ENCODE measurements around the gene GALNT2.

GALNT2 gene

GRCh38 chr1:230113235-230113592 lies 46.2 kb downstream of the GALNT2 start:
- Histone ChIP-seq H3K9me3 (ENCODE audit: control insufficient read depth, insufficient read depth, low read length) (no peaks in the 10 kb centered on the region), H3K4me1 (ENCODE audit: insufficient read depth, low read length) (peaks cover 38% of the 10 kb centered on the region), H3K36me3 (ENCODE audit: insufficient read depth, low read length) (no peaks in the 10 kb centered on the region), H3K9ac (ENCODE audit: low read depth, low read length) (no peak overlapping the region)

GRCh38 chr1:230113593-230114236 lies 46.7 kb downstream of the GALNT2 start:
- no peaks in the 10 kb centered on the region for H3K9me3 ChIP-seq (ENCODE audit: control insufficient read depth, insufficient read depth, low read length)
- no peak overlapping the region for H3K9ac ChIP-seq (ENCODE audit: low read depth, low read length)
- peaks cover 38% of the 10 kb centered on the region for H3K4me1 ChIP-seq (ENCODE audit: insufficient read depth, low read length)
- H3K36me3 ChIP-seq (ENCODE audit: insufficient read depth, low read length), result no peaks in the 10 kb centered on the region

- Histone ChIP-seq H3K9me3 (ENCODE audit: control insufficient read depth, insufficient read depth, low read length) (no peaks in the 10 kb centered on the region), H3K36me3 (ENCODE audit: insufficient read depth, low read length) (no peaks in the 10 kb centered on the region), H3K9ac (ENCODE audit: low read depth, low read length) (no peak overlapping the region), H3K4me1 (ENCODE audit: insufficient read depth, low read length) (peaks cover 38% of the 10 kb centered on the region)
Observed at GRCh38 chr1:230114237-230114651, 47.2 kb downstream of the GALNT2 start.

GRCh38 chr1:230117694-230118093 lies 50.7 kb downstream of the GALNT2 start:
- Histone ChIP-seq H3K9me3 (ENCODE audit: control insufficient read depth, insufficient read depth, low read length) (no peaks in the 10 kb centered on the region), H3K9ac (ENCODE audit: low read depth, low read length) (no peak overlapping the region), H3K36me3 (ENCODE audit: insufficient read depth, low read length) (no peaks in the 10 kb centered on the region), H3K4me1 (ENCODE audit: insufficient read depth, low read length) (peaks cover 14% of the 10 kb centered on the region; the same call in 1 of the 2 replicates)

GRCh38 chr1:230119340-230119739 lies 52.3 kb downstream of the GALNT2 start:
- no peaks in the 10 kb centered on the region for H3K36me3 ChIP-seq (ENCODE audit: insufficient read depth, low read length)
- no peaks in the 10 kb centered on the region for H3K9me3 ChIP-seq (ENCODE audit: control insufficient read depth, insufficient read depth, low read length)
- 0 out of 2 replicates have a peak, but pooled peaks cover 2% of the 10 kb centered on the region for H3K4me1 ChIP-seq (ENCODE audit: insufficient read depth, low read length)
- H3K9ac ChIP-seq (ENCODE audit: low read depth, low read length), result no peak overlapping the region

- H3K4me1 ChIP-seq (ENCODE audit: insufficient read depth, low read length), result no peaks in the 10 kb centered on the region
- no peaks in the 10 kb centered on the region for H3K36me3 ChIP-seq (ENCODE audit: insufficient read depth, low read length)
- H3K9ac ChIP-seq (ENCODE audit: low read depth, low read length), result no peak overlapping the region
- no peaks in the 10 kb centered on the region for H3K9me3 ChIP-seq (ENCODE audit: control insufficient read depth, insufficient read depth, low read length)
Observed at GRCh38 chr1:230120289-230120920, 53.4 kb downstream of the GALNT2 start.

- no peak overlapping the region for H3K9ac ChIP-seq (ENCODE audit: low read depth, low read length)
- H3K9me3 ChIP-seq (ENCODE audit: control insufficient read depth, insufficient read depth, low read length), result no peaks in the 10 kb centered on the region
- no peaks in the 10 kb centered on the region for H3K36me3 ChIP-seq (ENCODE audit: insufficient read depth, low read length)
- no peaks in the 10 kb centered on the region for H3K4me1 ChIP-seq (ENCODE audit: insufficient read depth, low read length)
Observed at GRCh38 chr1:230120921-230121381, 53.9 kb downstream of the GALNT2 start.

GRCh38 chr1:230121950-230122349 lies 54.9 kb downstream of the GALNT2 start:
- Histone ChIP-seq H3K4me1 (ENCODE audit: insufficient read depth, low read length) (peaks cover 7% of the 10 kb centered on the region), H3K9ac (ENCODE audit: low read depth, low read length) (no peak overlapping the region), H3K9me3 (ENCODE audit: control insufficient read depth, insufficient read depth, low read length) (no peaks in the 10 kb centered on the region), H3K36me3 (ENCODE audit: insufficient read depth, low read length) (no peaks in the 10 kb centered on the region)

- H3K4me1 ChIP-seq (ENCODE audit: insufficient read depth, low read length), result peaks cover 14% of the 10 kb centered on the region
- no peaks in the 10 kb centered on the region for H3K9me3 ChIP-seq (ENCODE audit: control insufficient read depth, insufficient read depth, low read length)
- H3K36me3 ChIP-seq (ENCODE audit: insufficient read depth, low read length), result no peaks in the 10 kb centered on the region
- H3K9ac ChIP-seq (ENCODE audit: low read depth, low read length), result no peak overlapping the region
Observed at GRCh38 chr1:230122366-230123279, 55.6 kb downstream of the GALNT2 start.

- Histone ChIP-seq H3K9ac (ENCODE audit: low read depth, low read length) (no peak overlapping the region), H3K9me3 (ENCODE audit: control insufficient read depth, insufficient read depth, low read length) (no peaks in the 10 kb centered on the region), H3K36me3 (ENCODE audit: insufficient read depth, low read length) (no peaks in the 10 kb centered on the region), H3K4me1 (ENCODE audit: insufficient read depth, low read length) (peaks cover 16% of the 10 kb centered on the region)
Observed at GRCh38 chr1:230123280-230124185, 56.5 kb downstream of the GALNT2 start.

GRCh38 chr1:230124186-230125128 lies 57.4 kb downstream of the GALNT2 start:
- no peak overlapping the region for H3K9ac ChIP-seq (ENCODE audit: low read depth, low read length)
- peaks cover 16% of the 10 kb centered on the region for H3K4me1 ChIP-seq (ENCODE audit: insufficient read depth, low read length)
- H3K36me3 ChIP-seq (ENCODE audit: insufficient read depth, low read length), result no peaks in the 10 kb centered on the region
- H3K9me3 ChIP-seq (ENCODE audit: control insufficient read depth, insufficient read depth, low read length), result no peaks in the 10 kb centered on the region

- Histone ChIP-seq H3K4me1 (ENCODE audit: insufficient read depth, low read length) (peaks cover 16% of the 10 kb centered on the region), H3K9me3 (ENCODE audit: control insufficient read depth, insufficient read depth, low read length) (no peaks in the 10 kb centered on the region), H3K36me3 (ENCODE audit: insufficient read depth, low read length) (no peaks in the 10 kb centered on the region), H3K9ac (ENCODE audit: low read depth, low read length) (no peak overlapping the region)
Observed at GRCh38 chr1:230125141-230125540, 58.1 kb downstream of the GALNT2 start.
